Stimulated activated CD4-positive, alpha-beta T cell treated with anti-CD3 and anti-CD28 coated beads, TNF-alpha, amount 100 ng/mL, for 48 hours (primary cell): ENCODE data around the gene ADAM12.

Experiments
- DNase-seq, 3 donors: peaks; one replicate each; pipeline ENCODE4 v3.0.0-alpha.2; 2020; ENCODE audit warnings: low read depth in 3 of 3

Gene ADAM12

DNA sequence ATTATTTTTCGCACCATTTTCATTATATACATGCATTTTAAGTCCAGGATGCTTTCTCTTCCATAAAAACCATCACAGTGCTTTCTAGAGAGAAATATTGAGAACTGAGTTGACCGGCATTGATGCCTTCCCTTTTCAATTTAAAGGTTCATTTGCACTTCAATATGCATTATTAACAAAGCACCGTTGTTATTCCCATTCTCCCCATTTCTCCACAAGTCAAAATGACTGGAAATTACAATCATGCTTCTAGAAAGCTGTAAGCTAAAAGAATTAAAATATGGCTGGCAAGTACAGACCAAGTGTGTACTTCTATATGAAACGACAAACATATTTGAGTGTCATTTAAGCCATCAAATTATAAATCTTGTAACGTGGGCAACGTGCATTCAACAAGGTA is 272.4 kb downstream of the ADAM12 start:
- no peak for DNase-seq

DNA sequence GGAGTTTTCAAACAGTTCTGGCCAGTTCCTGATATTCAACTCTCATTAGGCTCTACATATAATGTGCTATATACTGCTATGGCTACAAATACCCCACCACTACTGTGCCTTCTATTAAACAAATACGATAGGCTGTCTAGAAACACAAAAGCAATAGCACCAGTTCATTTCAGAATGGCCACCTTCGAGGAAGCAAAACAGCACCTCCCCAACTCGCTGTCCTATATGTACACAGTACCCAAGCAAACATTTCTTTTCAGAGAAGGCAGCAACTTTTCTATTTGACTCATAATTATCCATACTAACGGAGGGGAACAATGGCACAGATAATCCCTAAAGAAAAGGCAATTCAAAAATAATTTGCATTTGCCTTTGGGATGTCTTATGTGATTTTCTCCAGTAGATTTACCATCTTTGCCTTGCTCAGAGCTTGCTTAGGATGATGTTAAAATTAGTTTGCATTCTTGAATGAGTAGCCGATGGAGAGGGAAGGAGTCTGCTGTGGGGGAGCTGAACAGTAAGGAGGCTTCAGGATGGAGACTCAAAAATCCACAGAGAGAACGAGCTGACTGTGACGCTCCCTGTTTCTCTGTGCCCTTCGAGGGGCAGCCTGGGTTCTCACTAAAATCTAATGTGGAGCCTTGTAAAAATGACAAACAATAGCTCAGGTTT is 273.3 kb downstream of the ADAM12 start:
- DNase-seq: no peak

- no peak for DNase-seq
These were observed 276.8 kb downstream of the ADAM12 start for GRCh38 chr10:126111516-126111915.

- no peak for DNase-seq
These were observed 277.6 kb downstream of the ADAM12 start for GRCh38 chr10:126110489-126111180.

- DNase-seq: no peak
These were observed 278.4 kb downstream of the ADAM12 start for GRCh38 chr10:126109893-126110292.

- DNase-seq: no peak
These were observed 279.6 kb downstream of the ADAM12 start for GRCh38 chr10:126108693-126109092.

DNA sequence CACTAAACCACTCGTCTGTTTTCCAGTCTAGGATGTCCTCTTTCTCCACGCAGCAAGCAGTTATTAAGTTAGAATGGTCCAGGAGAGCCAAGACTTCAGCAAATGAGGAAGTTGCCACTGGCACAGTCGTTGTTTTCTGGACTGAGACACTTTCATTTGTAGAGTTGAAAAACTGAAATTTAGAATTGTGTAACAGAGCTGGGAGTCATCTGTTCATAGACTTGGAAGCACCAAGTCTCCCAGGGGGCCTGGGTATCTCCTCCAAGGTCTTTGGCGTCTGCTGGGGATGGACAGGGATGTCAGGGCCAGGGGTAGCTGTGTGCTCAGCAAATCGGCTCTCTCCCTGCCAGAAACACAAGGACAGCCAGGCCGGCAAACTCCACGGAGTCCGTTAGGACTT is 283.5 kb downstream of the ADAM12 start:
- no peak for DNase-seq

DNA sequence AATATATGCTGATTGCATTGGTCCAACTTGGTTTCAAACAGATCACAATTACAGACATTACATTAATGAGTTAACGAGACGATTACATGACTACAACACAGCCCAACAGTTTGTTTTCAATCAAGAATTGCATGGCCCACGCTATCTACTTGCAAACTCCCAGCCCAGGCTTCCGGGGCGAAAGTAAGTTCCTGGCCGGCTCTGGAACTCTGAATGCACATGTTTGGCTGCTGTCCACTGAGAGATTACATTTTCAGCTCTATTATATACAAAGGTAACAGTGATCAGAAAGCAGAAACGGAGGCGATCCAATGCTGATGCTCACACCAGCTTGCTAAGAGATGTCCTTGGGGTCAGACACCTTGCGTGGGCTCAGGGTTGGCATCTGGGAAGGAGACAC is 285.6 kb downstream of the ADAM12 start:
- DNase-seq: no peak

- no peak for DNase-seq
These were observed 286.5 kb downstream of the ADAM12 start for GRCh38 chr10:126101736-126102135.

DNA sequence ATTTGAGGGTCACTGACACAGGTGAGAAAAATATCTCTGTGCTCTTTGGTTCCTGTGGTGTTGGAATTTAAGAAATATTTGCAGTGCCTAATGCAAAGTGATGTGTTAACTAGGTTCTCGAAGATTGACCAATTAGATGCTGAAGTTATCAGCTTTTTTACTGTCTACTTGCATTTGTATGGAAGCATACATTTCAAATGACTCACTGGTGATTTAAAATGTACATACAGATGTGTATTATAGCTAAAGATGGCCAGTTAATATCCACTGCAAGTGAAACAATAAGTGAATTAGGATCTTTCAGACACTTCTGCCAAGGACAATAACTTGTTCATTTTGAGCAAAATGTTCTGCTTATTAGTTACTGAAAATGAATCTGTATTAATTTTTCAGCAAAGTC is 287.0 kb downstream of the ADAM12 start:
- no peak for DNase-seq

- DNase-seq: no peak
These were observed 288.9 kb downstream of the ADAM12 start for GRCh38 chr10:126099366-126099765.

DNA sequence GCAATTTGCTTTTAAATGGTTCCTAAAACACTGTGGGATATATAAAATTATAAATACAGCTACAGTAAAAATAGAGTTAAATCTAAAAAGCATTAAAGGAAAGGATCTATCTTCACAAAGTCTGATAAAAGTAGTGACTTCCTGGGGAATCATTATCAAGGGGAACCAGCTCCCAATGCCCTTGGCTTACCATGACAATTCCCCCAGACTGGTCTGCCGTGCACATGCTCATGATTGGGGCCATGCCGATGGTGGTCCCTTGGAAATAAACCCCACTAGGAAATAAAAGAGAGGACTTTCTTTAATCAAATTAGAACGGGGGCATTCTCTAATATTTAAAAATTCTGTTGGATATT is 290.1 kb downstream of the ADAM12 start:
- DNase-seq: no peak

DNA sequence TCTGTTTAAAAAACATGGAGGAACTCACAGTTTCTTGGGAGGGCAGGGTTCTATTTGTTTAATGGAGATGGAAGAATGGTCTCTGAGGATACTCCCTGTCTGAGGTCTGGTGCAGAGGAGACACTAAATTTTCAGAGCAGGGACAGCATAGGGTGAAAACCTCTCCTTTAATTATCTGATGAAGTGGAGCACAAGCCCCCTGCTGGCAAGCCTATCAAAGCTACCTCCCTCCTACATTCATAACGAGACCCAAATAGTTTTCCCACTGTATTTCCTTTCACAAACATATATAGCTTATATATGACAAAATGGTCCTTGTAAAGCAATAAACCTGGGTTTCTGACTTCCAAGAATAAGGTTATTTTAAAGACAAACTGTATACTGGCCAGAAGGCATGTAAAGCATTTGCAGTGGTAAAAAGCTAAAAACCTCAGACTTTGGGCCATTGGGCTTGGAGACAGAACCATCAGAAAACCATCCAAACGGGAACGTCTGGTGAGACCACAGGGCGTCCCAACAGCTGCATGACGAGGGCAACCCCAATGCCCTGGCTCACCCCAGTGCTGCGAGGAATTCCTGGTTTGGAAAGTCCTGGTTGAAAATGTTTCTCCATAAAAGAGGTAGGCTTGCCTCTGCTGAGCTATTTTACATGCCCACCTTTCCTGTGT is 290.6 kb downstream of the ADAM12 start:
- no peak for DNase-seq

DNA sequence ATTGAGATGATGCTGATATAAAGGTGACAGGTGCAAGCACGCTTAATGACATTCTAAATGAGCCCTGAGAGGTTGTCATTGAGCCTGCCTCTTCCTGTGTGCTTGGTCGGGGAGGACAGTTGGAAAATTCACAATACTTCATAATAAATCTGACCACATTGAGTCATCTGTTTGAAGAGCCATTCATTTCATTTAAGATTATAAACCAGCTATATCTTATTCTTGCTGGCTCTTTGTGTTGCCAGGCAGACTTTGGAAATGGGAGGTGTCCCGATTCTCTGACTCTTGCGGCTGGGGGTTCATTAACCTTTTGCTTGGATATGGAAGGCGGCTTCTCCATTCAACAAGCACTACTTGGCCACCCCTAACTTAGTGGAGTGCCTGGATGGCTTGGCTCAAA is 293.7 kb downstream of the ADAM12 start:
- DNase-seq: no peak

DNA sequence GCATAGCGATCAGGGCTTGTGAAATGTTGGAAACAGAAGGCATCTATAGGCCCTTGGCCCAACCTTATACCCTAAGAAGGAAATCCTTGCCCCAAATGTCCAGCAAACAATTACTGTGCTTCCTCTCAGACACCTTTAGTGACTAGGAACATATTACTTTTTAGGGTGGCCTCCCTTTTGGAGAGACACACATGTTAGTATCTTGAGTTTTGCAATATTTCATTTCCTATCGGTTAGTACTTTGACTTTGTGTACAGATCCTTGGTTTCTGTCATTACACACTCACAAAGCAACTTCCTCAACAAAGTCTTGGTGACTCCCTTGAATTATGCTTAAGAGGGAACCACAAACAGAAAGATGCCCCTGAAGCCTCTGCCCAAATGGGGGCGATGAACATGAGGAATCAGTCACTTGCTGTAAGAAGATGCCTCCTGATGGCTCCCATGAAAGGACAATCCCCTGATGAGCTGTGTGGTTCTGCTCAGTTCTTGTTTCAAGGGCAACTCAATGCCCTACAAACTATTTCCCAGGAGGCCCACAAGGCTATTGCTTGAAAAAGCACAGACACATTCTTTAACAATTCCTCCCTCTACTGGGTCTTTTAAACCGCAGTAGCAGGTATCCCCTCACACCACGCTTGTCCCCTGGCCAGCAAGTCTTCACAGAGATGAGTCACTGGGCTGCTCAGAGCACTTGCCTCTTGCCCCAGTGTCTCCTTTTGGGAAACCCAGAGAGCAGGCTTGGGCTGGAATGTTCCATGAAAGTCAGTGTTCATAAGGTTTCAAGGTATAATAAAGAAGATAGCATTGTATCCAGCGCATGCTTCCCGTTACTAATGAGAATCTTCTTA is 295.7 kb downstream of the ADAM12 start:
- no peak for DNase-seq

GRCh38 chr10:126090911-126091728 is 297.2 kb downstream of the ADAM12 start:
- no peak for DNase-seq

DNA sequence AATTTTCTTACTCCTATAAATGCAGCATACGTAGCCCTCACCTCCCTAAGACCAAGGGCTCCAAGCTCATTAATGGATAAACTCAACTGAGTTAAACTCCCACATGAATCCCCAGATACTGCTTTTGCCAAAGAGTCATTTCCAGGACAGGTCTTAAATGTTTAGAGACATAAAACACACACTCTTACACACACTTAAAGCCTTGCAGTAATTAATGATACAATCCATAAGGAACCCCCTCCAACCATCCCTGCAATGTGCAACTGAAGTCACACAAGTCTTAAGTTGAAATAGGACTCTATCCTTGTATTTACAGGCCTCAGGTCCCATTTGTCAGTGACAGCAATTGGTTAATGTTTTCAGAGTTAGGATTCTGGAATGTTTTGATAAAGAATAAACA is 297.8 kb downstream of the ADAM12 start:
- no peak for DNase-seq

- DNase-seq: no peak
These were observed 300.3 kb downstream of the ADAM12 start for GRCh38 chr10:126087796-126088505.

DNA sequence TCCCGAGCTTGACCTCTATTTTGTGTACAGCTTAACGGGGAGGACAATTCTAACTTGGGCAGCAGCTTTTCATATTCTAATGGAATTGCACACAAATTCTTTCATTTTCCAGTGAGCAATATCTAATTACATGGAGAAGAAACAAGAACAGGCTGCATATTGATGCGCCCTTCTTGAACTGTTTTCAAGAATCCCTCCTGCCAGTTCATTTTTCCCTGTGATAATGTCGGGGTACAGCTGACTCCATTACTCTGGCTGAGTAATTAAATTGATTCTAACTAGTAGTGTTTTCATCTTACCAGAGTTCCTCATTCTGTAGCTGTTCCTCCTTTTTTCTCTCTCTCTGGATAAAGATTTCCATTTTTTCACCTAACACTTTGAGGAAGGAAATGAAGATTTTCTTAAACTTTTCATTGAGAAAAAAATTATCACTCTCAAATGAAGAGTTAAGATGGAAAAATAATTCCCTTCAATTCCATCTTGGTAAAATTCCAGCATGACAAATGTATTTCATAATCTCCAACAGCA is 301.1 kb downstream of the ADAM12 start:
- DNase-seq: no peak

DNA sequence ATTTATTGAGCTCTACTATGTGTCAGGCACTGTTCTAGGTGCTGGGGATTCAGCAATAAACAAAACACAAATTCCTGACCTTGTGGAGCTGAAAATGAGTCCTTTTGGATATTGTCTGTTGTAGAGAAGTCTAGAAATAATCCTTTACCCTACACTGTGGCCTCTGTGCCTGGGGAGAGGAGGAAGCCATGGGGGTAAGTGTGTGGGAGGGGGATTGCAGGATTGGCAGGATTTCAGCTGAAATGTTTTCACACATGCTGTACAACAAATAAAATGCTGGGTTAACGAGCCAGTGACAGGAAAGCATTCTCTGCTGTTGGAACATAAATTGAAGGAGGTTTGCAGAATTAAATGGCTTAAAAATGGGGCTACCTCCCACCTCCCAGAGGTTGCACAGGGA is 302.5 kb downstream of the ADAM12 start:
- DNase-seq: no peak

- DNase-seq: no peak
These were observed 303.9 kb downstream of the ADAM12 start for GRCh38 chr10:126084369-126084768.
